ENCODE measurements around the gene GGCT. TPM values are rescaled to one million over a fixed set of nuclear protein-coding genes. Genes with fewer than 3 reads are reported as not detected.

The GGCT gene
- total RNA-seq, 4 donors from 2014 or later: 7.4 to 20.0 (median 12.8) TPM

- H3K36me3 ChIP-seq: no peaks in the 10 kb centered on the region
- intact Hi-C loops (cut with DNase I; ENCODE audit: low total_unique reads): loop anchor here (2.0 to 5.0 kb wide), 3 partner anchors 26 to 451 kb away; partner anchors contain the start of genes FKBP14, GGCT, PLEKHA8 and ZNRF2
- peak within 1 kb of the TSS; percentile 68 to 97 (median 86) for H3K4me3 ChIP-seq
- peak within 1 kb of the TSS; percentile 78 to 95 (median 89) for H3K27ac ChIP-seq
- peaks cover 23 to 40% of the 10 kb centered on the region in 2 donors for H3K4me1 ChIP-seq
- in situ Hi-C loops (cut with MboI; ENCODE audit: low sequenced_read_pairs in 4 of 4): no loop called here
- peak; percentile 52 to 66 for DNase-seq
- no peaks in the 10 kb centered on the region for H3K9me3 ChIP-seq
- TF ChIP-seq POLR2A (IDR thresholded peaks at IDR 0.05) (peak; percentile 25 to 48), CTCF (IDR thresholded peaks at IDR 0.05 in 4 of 5, conservative IDR thresholded peaks at IDR 0.05 in 1 of 5) (peak in 1 of 5 experiments; percentile 18)
- no peaks in the 10 kb centered on the region for H3K27me3 ChIP-seq
- peak; percentile 88 to 92 for ATAC-seq
Observed at GRCh38 chr7:30478349-30479201, 26.1 kb downstream of the GGCT start, which contains the start of gene NOD1. TSS of gene NOD1 (minus strand) at chr7:30478784. CDS start at chr7:30456921, 21,863 bp downstream.

GRCh38 chr7:30476459-30477145 lies 28.0 kb downstream of the GGCT start:
- H3K36me3 ChIP-seq: no peaks in the 10 kb centered on the region
- peak overlapping the region in 1 of 4 donors; percentile 92 for H3K27ac ChIP-seq
- intact Hi-C loops (cut with DNase I; ENCODE audit: low total_unique reads) (loop anchor here (5.0 kb wide), 2 partner anchors 194 to 449 kb away; partner anchors contain the start of genes FKBP14, PLEKHA8 and ZNRF2), in situ Hi-C loops (cut with MboI; ENCODE audit: low sequenced_read_pairs in 4 of 4) (no loop called here)
- H3K4me3 ChIP-seq: peak overlapping the region in 1 of 4 donors; percentile 13
- TF ChIP-seq POLR2A (IDR thresholded peaks at IDR 0.05) (no peak), CTCF (IDR thresholded peaks at IDR 0.05 in 4 of 5, conservative IDR thresholded peaks at IDR 0.05 in 1 of 5) (no peak)
- no peaks in the 10 kb centered on the region for H3K27me3 ChIP-seq
- ATAC-seq (no peak), DNase-seq (no peak)
- no peaks in the 10 kb centered on the region for H3K9me3 ChIP-seq
- peaks cover 30 to 53% of the 10 kb centered on the region in 2 donors for H3K4me1 ChIP-seq

- intact Hi-C loops (cut with DNase I; ENCODE audit: low total_unique reads): loop anchor here (5.0 kb wide), 2 partner anchors 193 to 448 kb away; partner anchors contain the start of genes FKBP14, PLEKHA8 and ZNRF2
- in situ Hi-C loops (cut with MboI; ENCODE audit: low sequenced_read_pairs in 4 of 4): no loop called here
- TF ChIP-seq POLR2A (IDR thresholded peaks at IDR 0.05) (no peak), CTCF (IDR thresholded peaks at IDR 0.05 in 4 of 5, conservative IDR thresholded peaks at IDR 0.05 in 1 of 5) (no peak)
- Histone ChIP-seq H3K4me3 (no peak overlapping the region), H3K27ac (peak overlapping the region in 2 of 4 donors; percentile 9 to 37), H3K27me3 (no peaks in the 10 kb centered on the region), H3K9me3 (no peaks in the 10 kb centered on the region), H3K36me3 (no peaks in the 10 kb centered on the region), H3K4me1 (peaks cover 40 to 64% of the 10 kb centered on the region in 2 donors)
- no peak for DNase-seq
- no peak for ATAC-seq
Observed at GRCh38 chr7:30475580-30475979, 29.0 kb downstream of the GGCT start.

- H3K36me3 ChIP-seq: no peaks in the 10 kb centered on the region
- H3K4me1 ChIP-seq: peaks cover 47 to 71% of the 10 kb centered on the region in 2 donors
- intact Hi-C loops (cut with DNase I; ENCODE audit: low total_unique reads): loop anchor here (5.0 kb wide), 2 partner anchors 193 to 448 kb away; partner anchors contain the start of genes FKBP14, PLEKHA8 and ZNRF2
- H3K27ac ChIP-seq: peak overlapping the region; percentile 16 to 37 (median 24)
- no peaks in the 10 kb centered on the region for H3K27me3 ChIP-seq
- TF ChIP-seq CTCF (IDR thresholded peaks at IDR 0.05 in 4 of 5, conservative IDR thresholded peaks at IDR 0.05 in 1 of 5): no peak
- TF ChIP-seq POLR2A (IDR thresholded peaks at IDR 0.05): no peak
- H3K4me3 ChIP-seq: no peak overlapping the region
- DNase-seq (no peak), ATAC-seq (no peak)
- no peaks in the 10 kb centered on the region for H3K9me3 ChIP-seq
- in situ Hi-C loops (cut with MboI; ENCODE audit: low sequenced_read_pairs in 4 of 4): no loop called here
Observed at GRCh38 chr7:30474893-30475292, 29.7 kb downstream of the GGCT start.

Measured in gastrocnemius medialis (tissue), 4 donors.